GM21529 (cell line): Measurements from ENCODE around the gene FBXO36.
"Not testable (repeated sequence)": the region's sequence is repeated elsewhere in the genome, so short reads cannot be mapped to it uniquely, and the experiment has no call there.

Source experiments
- ATAC-seq: cut with Tn5 transposase; IDR thresholded peaks from one replicate; pipeline ENCODE4 v1.9.1; 2021; ENCODE audit not compliant: unreplicated experiment

FBXO36 gene

DNA sequence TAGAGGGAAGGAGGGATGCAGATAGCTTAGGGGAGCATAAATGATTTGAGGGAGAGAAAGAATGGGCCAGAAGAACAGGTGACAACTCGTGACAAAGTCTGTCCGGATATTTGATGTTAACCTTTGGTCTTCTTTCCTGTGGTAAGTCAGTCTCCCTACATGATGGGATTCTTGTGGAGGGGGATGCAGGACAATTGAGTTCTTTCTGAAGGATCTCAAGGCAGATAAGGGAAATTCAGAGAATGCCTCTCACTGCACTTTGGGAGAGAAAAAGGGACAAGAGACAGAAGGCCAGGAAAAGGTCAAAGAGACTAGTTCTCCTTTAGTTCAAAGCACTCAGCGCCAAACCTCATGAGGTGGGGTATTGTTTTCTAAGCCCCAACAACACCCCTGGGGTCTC, 34.2 kb downstream of the FBXO36 start:
- no peak for ATAC-seq

- ATAC-seq = not testable (repeated sequence)
Observed at GRCh38 chr2:229963596-229963995, 41.3 kb downstream of the FBXO36 start.

GRCh38 chr2:229969921-229970320, 47.6 kb downstream of the FBXO36 start:
- ATAC-seq = no peak

- ATAC-seq = no peak
Observed at GRCh38 chr2:229970406-229970805, 48.1 kb downstream of the FBXO36 start.

DNA sequence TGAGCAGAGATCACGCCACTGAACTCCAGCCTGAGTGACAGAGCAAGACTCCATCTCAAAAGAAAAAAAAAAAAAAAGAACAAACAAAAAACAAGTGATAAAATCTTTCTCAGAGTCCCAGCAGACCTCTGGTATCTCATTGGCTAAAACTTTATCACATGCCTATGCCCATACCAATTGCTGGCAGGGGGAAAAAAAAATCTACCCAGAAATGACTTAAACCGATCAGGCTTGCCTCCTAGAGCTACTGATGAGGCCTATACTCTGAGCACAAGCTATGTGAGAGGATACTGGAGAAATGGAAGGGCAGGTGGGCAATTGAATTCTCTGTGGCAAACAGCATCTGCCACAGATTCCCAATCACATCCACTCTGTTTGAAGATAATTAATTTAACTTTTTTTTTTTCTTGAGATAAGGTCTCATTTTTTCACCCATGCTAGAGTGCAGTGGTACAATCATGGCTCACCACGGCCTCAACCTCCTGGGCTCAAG, 49.0 kb downstream of the FBXO36 start:
- ATAC-seq = no peak

GRCh38 chr2:229974266-229974665, 52.0 kb downstream of the FBXO36 start:
- no peak for ATAC-seq

DNA sequence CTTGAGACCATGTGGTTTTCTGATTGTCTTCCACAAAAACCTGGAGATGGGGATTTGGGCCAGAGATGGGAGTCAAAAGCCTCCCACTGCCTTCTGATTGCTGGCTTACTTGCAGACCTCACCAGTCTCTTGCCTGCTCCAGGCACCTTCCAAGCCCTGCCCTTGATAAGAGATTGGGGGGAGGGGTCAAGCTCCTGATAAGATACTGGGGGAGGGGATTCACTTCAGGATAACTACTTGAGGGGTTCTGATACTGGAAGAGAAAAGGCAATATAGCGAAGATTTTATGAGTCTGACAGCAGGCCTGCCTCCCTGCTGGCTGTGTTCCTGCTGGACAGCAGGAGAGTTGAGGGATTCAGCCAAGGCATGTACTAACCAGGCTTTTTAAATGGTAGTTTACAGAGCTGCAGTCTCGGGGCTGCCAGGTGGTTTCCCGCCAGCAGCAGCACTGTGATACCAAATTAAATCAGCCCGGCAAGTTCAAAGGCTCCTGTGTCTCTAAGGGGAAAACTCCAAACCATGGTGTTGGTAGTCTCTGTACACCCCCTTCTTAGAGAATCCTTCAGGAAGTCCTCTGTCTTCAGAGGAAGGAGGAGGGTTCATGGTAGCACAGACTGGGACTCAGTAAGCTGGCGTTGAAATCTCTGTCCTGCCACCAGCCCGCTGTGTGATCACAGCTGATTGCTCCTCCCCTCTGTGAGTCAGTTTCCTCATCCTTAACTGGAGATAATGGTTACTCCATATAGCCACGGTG, 58.3 kb downstream of the FBXO36 start:
- peak; percentile 59 for ATAC-seq

DNA sequence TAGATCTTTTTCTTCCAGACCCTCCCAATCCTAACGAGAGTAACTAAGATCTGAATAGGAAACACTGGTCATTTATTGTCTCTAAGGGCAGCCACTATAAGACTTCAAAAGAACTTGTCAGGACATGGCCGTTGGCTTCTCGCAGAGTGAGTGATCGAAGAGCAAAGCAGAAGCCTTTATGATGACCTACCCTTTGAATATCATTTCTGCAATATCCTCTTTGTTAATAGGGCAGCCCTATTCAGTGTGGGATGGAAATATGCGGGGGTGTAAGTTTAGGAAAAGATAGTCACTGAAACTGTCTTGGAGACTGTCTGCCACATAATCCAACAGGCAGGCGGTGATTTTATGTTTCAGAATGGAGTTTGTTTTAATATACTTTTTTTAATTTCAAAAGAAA, 70.9 kb downstream of the FBXO36 start:
- no peak for ATAC-seq

DNA sequence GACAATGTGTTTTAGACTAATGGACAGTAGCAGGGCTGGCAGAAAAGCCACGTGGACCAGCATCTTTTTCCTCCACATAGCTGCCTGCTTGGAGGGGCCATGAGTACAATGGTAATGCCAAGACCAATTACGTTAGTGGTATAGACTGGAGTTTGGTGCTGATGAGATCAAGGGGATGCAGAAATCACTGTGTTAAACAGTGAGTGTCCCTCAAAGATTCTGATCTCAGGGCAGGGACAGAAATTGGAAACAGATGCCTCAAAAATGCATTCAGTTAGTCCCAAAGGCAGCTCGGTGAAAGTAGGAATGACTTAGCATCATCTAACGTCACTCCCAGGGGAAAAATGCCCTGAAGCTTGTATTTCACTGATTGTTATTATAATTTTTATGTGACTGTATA, 74.0 kb downstream of the FBXO36 start:
- ATAC-seq = no peak

DNA sequence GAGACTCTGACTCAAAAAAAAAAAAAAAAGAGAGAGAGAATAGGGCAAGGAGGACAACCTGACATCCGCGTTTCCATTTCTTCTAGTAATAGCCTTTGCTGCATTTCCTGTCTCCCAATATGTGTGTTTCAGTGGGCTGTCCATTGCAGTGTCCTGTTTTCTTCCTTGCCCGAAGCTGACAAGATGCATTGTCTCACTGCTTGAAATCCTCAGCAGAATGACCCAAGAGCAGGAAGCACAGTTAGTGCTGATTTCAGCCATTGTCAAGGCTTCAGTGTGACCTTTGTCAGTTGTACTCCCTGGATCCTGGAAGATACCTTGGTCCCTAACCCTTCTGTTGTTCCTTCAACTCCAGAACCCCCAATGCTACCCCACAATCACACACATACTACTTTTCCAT, 75.3 kb downstream of the FBXO36 start:
- no peak for ATAC-seq

DNA sequence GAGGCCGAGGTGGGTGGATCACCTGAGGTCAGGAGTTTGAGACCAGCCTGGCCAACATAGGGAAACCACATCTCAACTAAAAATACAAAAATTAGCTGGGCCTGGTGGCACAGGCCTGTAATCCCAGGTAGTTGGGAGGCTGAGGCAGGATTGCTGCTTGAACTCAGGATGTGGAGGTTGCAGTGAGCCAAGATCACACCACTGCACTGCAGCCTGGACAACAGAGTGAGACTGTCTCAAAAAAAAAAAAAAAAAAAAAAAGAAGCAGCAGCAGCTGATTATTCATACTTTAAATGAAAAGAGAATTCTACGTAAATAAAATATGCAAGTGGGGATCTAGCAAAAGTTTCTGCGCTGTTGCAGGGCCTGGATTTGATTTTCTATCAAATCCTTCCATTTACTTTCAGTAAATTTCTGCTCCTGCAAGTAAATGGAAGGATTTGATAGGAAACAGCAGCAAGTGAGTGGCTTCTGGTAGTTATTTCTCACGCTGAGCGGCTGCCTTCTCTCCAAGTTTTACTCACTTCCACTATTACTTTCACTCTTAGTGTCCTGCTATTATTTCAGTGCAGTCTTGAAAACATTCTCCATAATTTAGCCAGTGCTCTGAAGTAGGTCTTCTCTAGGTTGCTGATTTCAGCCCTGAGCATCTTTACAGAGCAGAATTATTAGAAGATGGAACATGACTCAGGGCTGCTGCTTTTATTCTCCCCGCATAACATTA, 78.0 kb downstream of the FBXO36 start:
- ATAC-seq = peak; percentile 97

DNA sequence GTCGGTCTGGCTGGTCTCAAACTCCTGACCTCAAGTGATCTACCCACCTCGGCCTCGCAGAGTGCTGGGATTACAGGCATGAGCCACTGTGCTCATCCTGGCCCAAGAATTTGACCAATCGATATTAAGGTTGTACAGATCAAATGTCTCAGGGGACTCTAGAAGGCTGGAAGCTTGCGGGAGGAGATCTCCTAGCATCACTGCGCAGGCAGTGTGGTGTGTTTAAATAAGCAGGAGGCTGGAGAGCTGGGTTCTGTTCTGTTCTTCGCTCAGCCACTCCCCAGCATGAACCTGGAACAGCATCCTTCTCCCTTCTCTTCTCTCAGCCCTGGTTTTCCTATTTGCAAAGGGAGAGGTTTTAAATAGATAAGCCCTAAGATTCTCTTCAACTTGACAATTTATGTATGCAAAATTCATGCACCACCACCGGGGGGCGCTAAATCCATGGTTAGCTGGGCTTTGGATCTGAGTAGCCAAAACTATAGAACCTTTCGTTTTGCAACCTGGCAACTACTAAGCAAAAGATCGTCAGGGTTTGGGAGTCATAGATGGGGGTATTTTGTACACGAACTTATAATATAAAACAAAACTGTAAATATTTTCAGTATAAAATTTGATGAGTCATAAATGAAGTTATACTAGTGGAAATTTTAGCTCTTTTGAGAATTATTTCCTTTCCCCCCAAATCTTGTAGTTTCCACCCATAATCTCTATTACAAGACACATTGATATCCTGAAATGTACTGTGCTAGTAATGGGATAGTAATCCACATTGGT, 85.8 kb downstream of the FBXO36 start:
- ATAC-seq = peak; percentile 76

DNA sequence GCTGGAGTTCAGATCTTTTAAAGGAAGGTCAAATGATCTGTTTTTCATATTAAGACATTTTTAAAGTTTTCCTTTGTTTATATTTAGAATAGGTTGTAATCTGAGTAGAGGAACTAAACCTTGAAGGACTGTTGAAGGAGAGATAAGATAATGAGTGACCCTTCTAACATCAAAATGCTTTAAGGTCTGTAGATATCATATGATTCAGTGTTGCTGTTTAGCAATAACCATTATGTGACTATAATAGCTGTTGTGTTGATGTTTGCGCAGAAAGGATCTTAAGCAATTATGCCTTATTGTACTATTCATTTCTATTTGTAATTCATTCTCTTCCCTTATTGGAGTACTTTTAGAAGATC, 86.4 kb downstream of the FBXO36 start:
- ATAC-seq = no peak

DNA sequence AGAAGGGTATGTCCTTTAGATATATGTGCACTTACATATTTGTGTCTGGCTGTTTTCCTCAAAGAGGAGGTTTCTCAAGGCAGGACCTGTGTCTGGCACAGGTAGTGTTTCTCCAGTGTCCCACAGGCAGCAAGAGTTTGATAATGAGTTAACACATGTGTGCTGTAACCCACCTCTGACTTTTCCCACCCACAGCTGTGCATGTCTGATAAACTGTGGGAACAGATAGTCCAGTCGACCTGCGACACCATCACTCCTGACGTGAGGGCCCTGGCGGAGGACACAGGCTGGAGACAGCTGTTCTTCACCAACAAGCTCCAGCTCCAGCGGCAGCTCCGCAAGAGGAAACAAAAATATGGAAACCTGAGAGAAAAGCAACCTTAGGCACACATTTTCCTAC, 88.2 kb downstream of the FBXO36 start:
- no peak for ATAC-seq

GRCh38 chr2:230011617-230012016, 89.3 kb downstream of the FBXO36 start:
- no peak for ATAC-seq

DNA sequence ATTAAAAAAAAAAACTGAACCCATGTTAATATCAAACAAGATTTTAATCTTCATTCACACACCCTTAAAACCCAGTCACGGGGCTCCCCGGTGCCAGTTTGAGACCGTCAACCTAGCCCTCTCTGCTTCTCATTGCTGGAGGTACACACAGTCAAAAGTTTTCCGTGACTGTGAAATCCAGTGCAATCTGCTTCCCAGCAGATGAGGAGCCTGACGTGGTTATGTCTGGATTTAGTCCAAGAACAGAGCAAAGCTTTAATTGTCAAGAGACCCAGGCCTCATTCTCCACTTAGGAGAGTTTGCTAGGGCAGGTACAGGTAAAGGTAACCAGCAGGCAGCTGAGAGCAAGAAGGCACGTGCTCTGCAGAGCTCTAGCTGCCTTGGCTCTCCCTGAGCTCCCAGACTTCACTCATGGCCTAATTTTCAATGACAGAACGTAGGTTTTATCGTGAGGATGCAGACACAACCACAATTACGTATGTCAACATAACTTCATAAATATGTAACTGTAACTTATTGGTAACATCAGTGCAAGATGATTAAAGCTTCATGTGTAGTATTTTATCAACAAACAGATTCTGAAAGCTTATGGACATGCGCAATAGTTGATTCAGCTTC, 90.1 kb downstream of the FBXO36 start:
- ATAC-seq = no peak

- ATAC-seq = no peak
Observed at GRCh38 chr2:230016844-230017243, 94.5 kb downstream of the FBXO36 start.

DNA sequence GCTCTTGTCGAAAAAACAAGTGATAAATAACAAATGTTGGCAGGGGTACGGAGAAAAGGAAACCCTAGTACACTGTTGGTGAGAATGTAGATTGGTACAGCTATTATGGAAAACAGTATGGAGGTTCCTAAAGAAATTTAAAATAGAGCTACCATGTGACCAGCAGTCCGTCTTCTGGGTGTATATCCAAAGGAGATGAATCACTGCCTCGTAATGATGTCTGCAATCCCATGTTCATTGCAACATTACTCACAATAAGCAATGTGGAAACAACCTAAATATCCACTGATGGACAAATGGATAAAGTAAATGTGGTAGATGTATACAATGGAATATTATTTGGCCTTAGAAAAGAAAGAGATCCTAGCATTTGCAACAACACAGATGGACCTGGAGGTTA, 95.8 kb downstream of the FBXO36 start:
- ATAC-seq = no peak

DNA sequence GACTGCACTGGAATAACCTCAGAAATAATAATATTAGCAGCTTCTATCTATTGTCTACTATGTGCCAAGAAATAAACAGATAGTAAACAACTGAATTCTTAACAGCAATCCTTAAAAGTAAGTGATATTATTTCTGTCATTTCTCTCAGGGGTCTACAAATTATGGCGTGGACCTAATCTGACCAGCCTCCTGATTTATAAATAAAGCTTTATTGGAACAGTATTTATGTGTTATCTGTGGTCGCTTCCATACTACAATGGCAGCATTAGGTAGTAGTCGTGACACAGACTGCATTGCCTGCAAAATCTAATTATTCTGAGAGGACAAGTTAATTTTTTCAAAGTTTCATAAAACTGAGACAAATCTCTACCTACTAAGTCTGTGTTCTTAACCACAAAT, 97.4 kb downstream of the FBXO36 start:
- no peak for ATAC-seq

- ATAC-seq = no peak
Observed at GRCh38 chr2:230023313-230023712, 101.0 kb downstream of the FBXO36 start.

- no peak for ATAC-seq
Observed at GRCh38 chr2:230042195-230042594, 119.9 kb downstream of the FBXO36 start.
